ENCODE measurements around the gene PVR. TPM values are rescaled to one million over a fixed set of nuclear protein-coding genes. Genes with fewer than 3 reads are reported as not detected.

The PVR gene
- total RNA-seq, 2 donors from 2014 or later, result 44.7 to 54.6 TPM

DNA sequence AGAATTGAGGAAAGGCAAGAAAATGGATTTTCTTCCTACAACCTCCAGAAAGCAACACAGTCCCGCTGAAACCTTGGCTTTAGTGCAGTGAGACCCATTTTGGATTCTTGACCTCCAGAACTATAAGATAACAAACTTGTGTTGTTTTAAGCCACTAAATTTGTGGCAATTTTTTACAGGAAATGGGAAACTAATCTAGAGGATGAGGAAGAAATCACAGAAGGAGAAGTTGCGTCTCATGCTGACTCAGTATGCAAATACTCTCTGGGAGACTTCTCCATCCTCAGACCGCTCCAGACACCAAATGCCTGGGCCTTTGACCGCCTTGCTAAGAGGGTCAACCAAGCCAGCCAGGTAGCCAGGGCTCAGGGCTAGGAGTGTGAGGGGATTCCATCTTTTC lies 42.2 kb downstream of the PVR start:
- Histone ChIP-seq H3K9ac (ENCODE audit: low read depth in 2 of 2, low read length in 2 of 2) (no peak overlapping the region), H3K27me3 (no peaks in the 10 kb centered on the region), H3K27ac (peak overlapping the region; percentile 50), H3K36me3 (no peaks in the 10 kb centered on the region), H3K4me3 (no peak overlapping the region), H3K4me1 (peaks cover 2% of the 10 kb centered on the region), H3K9me3 (no peaks in the 10 kb centered on the region)
- intact Hi-C loops (cut with DNase I), result loop anchor here (5.0 kb wide), 2 partner anchors 36 to 86 kb away; no protein-coding TSS in a partner anchor
- no peak for DNase-seq
- TF ChIP-seq, protein P1, sequence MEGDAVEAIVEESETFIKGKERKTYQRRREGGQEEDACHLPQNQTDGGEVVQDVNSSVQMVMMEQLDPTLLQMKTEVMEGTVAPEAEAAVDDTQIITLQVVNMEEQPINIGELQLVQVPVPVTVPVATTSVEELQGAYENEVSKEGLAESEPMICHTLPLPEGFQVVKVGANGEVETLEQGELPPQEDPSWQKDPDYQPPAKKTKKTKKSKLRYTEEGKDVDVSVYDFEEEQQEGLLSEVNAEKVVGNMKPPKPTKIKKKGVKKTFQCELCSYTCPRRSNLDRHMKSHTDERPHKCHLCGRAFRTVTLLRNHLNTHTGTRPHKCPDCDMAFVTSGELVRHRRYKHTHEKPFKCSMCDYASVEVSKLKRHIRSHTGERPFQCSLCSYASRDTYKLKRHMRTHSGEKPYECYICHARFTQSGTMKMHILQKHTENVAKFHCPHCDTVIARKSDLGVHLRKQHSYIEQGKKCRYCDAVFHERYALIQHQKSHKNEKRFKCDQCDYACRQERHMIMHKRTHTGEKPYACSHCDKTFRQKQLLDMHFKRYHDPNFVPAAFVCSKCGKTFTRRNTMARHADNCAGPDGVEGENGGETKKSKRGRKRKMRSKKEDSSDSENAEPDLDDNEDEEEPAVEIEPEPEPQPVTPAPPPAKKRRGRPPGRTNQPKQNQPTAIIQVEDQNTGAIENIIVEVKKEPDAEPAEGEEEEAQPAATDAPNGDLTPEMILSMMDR (IDR thresholded peaks at IDR 0.05), result no peak

DNA sequence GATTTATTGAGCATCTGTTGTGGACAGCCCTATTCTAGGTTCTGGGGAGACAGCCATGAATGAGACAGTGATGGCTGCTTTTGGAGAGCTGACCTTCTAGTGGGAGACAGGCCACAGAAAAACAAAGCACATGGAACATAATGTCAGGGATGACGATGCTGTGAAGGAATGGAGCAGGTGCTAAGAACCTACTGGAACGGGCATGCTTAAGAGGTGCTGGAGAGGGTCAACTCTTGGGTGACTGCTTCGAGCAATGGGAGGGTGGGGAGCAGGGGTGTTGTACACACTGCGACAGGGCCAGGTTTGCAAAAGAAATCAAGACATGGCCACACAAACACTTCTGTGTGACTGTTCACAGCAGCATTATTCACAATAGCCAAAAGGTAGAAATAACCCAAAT lies 43.2 kb downstream of the PVR start:
- DNase-seq, result no peak
- no peaks in the 10 kb centered on the region for H3K36me3 ChIP-seq
- no peaks in the 10 kb centered on the region for H3K4me1 ChIP-seq
- H3K4me3 ChIP-seq, result no peak overlapping the region
- H3K27me3 ChIP-seq, result no peaks in the 10 kb centered on the region
- no peaks in the 10 kb centered on the region for H3K9me3 ChIP-seq
- TF ChIP-seq, protein P1 (IDR thresholded peaks at IDR 0.05), result no peak
- H3K9ac ChIP-seq (ENCODE audit: low read depth in 2 of 2, low read length in 2 of 2), result no peak overlapping the region
- H3K27ac ChIP-seq, result no peak overlapping the region
- intact Hi-C loops (cut with DNase I), result loop anchor here (5.0 kb wide), 2 partner anchors 35 to 85 kb away; no protein-coding TSS in a partner anchor

DNA sequence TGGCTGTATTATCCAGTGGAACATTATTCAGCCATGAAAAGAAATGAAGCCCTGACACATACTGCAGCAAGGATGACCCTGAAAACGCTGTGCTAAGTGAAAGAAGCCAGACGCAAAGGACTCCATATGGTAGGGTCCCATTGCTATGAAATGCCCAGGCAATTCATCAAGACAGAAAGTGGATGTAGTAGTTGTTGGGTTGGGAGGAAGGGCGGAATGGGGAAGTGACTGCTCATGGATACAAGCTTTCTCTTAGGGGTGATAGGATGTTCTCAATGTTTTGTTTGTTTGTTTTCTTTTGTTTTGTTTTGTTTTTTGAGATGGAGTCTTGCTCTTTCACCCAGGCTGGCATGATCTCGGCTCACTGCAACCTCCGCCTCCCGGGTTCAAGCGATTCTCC lies 44.2 kb downstream of the PVR start:
- no peak overlapping the region for H3K4me3 ChIP-seq
- no peak overlapping the region for H3K27ac ChIP-seq
- no peaks in the 10 kb centered on the region for H3K27me3 ChIP-seq
- H3K9me3 ChIP-seq, result no peaks in the 10 kb centered on the region
- no peaks in the 10 kb centered on the region for H3K36me3 ChIP-seq
- no peak overlapping the region for H3K9ac ChIP-seq (ENCODE audit: low read depth in 2 of 2, low read length in 2 of 2)
- intact Hi-C loops (cut with DNase I), result loop anchor here (2.0 to 5.0 kb wide), 3 partner anchors 34 to 157 kb away; no protein-coding TSS in a partner anchor
- no peak for DNase-seq
- peaks cover 4% of the 10 kb centered on the region for H3K4me1 ChIP-seq
- TF ChIP-seq, protein P1 (IDR thresholded peaks at IDR 0.05), result no peak

DNA sequence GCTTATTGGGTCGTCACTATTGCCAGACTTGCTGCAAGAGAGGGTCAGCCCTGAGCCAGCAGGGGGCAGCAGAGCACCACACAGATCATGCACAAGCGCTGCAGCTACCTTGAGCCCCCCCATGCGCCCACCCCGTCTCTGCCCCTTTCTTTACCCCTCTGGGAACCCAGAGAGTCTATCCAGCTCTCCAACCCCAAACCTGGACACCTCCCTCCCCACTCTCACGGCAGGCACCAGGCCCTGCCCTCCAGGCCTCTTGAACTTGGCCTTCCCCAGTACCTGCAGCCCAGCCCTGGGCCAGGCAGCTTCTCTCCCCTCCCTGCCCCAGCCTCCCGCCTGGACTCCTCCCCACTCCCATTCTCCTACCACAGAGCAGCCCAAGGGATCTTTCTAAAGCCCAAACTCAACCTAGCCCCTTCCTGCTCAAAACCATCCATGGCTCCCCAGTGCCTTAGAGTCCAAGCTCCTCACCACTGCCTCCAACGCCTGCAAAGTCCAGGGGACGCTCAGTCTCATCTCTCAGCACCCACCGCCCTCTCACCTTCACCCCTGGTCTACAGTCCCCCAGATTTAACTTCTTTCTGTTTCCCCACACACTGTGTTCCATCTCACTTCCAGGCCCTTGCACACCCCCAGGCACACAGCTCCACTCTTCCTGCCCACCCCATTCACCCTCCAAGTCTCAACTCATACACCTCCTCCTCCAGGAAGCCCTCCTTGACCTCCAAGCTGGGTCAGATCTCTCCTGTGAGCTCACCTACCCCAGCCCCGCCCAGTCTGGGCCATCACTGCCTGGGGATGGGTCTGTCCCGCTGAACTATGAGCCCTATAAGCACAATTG lies 45.8 kb downstream of the PVR start:
- no peaks in the 10 kb centered on the region for H3K36me3 ChIP-seq
- DNase-seq, result peak; percentile 90
- no peaks in the 10 kb centered on the region for H3K27me3 ChIP-seq
- H3K27ac ChIP-seq, result peak overlapping the region; percentile 11
- peaks cover 4% of the 10 kb centered on the region for H3K4me1 ChIP-seq
- TF ChIP-seq, protein P1 (IDR thresholded peaks at IDR 0.05), result peak; percentile 90
- H3K9ac ChIP-seq (ENCODE audit: low read depth in 2 of 2, low read length in 2 of 2), result peak overlapping the region; percentile 33 to 71
- H3K4me3 ChIP-seq, result no peak overlapping the region
- intact Hi-C loops (cut with DNase I), result loop anchor here (2.0 to 5.0 kb wide), 3 partner anchors 33 to 155 kb away; no protein-coding TSS in a partner anchor
- H3K9me3 ChIP-seq, result no peaks in the 10 kb centered on the region

DNA sequence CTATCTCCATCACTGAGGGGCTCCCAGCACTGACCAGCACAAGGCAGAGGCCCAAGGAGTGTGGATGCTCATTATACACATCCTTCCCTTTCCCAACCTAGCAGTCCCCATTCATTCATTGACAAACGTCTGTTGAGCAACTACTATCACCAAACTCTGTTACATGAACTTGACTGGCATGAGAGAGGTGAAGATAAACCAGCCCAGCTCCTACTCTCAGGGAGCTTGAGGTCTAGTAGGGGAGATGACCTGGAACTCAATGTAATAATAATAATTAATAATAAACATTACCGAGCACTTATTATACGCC lies 46.4 kb downstream of the PVR start:
- no peaks in the 10 kb centered on the region for H3K9me3 ChIP-seq
- TF ChIP-seq, protein P1 (IDR thresholded peaks at IDR 0.05), result no peak
- peaks cover 4% of the 10 kb centered on the region for H3K4me1 ChIP-seq
- H3K36me3 ChIP-seq, result no peaks in the 10 kb centered on the region
- H3K9ac ChIP-seq (ENCODE audit: low read depth in 2 of 2, low read length in 2 of 2), result no peak overlapping the region
- H3K4me3 ChIP-seq, result no peak overlapping the region
- peak overlapping the region; percentile 11 for H3K27ac ChIP-seq
- DNase-seq, result no peak
- intact Hi-C loops (cut with DNase I), result no loop called here
- H3K27me3 ChIP-seq, result no peaks in the 10 kb centered on the region
